Activated gamma-delta T cell treated with Interleukin-2 at 50 U/mL for 16 hours (primary cell): ENCODE measurements around the gene REG1B.

Experiments
- DNase-seq: peaks from one replicate; pipeline ENCODE4 v3.0.0-alpha.2; 2020

The REG1B gene, protein sequence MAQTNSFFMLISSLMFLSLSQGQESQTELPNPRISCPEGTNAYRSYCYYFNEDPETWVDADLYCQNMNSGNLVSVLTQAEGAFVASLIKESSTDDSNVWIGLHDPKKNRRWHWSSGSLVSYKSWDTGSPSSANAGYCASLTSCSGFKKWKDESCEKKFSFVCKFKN

DNA sequence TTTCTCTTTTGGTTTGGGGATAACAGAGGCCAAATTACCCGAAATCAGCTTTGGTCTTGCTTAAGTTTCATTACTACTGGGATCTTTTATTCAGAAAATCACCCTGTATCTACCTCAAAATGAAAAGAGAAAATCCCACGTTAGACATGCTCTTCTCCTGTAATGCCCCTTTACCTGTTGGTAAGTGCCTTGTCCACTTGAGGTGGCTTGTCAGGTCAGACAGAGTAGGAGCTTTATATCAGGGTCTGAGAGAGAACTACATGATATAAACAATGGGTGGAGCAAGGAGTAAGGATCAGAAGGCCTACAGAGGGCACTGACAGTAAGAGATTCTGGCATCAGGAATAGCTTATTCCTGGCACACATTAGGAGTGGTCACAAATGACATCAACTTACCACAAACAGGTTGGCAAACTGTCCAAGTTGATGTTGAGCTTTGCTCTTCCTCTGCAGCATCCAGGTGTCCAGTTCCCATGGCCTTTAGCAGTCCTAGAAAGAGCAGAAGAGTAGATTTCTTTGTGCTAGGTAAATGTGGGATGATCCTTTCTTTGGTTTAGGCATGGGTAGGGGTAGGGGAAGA is at the start of gene REG1B:
TSS of gene REG1B (minus strand) at position 209 of the 580 bp plus-strand sequence. CDS start 381 bp downstream, outside the sequence.
- no peak for DNase-seq

DNA sequence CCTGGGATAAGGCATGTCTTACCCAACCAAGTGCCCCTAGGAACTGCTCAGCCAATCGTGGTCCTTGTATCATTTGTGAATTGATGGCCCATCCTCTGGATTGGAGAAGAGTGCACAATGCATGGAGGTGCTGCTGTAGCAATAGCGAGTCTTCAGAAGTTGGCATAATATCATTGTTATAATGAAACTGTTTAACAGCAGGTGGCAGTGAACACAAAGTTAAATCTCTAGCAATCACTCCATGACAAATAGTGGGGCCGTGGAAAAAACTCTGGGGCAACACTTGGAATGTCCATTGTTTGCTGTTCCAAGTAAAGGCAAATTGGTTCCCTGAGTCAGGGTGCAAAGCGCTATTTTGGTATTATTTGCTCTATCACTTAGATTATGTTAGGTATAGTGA is 43.9 kb upstream of the REG1B start:
- no peak for DNase-seq

DNA sequence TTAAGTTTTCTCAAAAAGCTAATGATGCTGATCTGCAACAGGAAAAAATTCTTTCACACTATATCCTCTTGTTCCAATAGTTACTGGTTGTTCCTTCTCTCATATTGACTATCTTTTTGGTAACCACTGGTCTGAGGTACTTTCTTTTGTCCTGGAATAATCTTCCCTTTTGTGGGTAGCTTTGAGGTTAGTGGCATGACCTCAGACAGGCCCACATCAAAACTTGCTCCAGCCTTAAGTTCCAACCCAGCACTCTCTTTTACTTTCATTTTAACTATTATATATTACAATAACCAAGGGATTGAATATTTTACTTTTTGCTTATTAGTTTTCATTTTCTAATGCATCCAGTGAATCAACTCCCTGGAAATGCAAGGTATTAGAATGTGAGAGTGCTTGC is 42.0 kb upstream of the REG1B start:
- no peak for DNase-seq

DNA sequence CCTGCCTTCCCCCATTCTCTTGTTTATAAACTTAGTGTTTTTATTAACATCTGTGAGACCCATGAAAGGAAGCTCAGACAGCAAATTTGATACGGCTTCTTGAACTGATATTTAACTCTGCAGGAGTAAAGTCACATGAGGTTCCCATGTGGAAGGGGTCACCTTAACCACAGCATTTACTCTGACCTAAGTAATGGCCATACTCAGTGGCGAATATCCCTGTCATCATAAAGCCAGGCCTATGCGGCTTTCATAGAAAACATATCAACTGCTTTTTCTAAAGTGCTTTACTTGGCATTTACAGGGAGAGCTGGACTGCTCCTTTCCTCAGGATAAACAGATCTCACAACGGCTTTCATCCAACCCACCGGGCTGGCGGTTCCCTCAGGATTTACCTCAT is 41.5 kb upstream of the REG1B start:
- DNase-seq = no peak

DNA sequence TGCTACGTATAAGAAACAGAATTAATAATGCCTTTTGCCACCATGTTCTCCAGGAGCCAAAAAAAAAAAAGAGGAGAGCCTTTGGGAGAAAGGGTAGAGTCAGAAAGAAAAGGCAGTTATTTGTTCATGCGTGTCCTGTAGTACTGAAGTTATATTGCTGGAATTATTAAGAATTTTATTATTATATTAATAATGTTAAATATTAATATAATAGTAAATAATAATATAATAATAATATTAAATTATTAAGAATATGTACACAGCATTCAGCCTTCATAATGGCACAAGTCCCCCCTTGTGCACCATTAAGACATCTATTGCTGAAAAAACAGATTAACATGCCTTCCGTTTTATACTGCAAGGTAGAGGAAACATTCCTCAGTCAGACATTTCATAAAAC is 40.6 kb upstream of the REG1B start:
- DNase-seq = no peak

DNA sequence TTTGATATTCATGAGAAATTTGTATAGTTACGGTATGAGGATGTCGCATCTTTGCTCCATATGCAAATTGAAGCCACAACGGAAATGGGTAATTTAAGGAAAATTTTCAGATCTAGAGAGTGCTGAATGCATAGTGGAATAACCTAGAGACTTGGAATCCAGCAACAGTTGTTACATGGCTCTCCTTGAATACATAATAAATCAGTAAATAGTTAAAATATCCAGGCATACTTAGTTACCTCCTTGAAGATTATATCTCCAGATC is 37.9 kb upstream of the REG1B start:
- no peak for DNase-seq

DNA sequence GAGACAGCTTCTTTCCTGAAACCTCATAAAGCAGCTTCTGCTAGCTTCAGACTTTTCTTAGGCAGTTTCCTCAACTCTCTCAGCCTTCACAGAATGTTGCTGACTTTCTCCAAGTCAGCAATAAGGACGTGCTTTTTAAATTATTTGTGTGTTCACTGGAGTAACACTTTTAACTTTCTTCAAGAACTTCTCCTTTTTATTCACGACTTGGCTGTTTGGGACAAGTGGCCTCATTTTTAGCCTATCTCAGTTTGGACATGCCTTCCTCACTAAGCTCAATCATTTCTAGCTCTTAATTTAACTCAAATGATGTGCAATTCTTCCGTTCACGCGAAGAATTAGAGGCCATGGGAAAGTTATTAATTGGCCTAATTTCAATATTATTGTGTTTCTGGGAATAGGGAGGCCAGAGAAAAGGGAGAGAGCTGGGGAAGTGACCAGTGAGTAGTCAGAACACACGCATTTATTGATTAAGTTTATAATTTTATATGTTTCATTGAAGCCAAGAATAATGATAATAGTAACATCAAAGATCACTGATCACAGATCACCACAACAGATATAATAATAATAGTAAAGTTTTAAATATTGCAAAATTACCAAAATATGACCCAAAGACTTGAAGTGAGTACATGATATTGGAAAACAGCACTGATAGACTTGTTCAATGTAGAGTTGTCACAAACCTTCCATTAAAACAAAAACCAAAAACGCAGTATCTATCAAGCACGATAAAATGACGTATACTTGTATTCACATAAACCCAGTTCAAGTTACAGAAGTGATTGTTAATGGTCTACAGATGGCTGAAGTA is 37.3 kb upstream of the REG1B start:
- no peak for DNase-seq

DNA sequence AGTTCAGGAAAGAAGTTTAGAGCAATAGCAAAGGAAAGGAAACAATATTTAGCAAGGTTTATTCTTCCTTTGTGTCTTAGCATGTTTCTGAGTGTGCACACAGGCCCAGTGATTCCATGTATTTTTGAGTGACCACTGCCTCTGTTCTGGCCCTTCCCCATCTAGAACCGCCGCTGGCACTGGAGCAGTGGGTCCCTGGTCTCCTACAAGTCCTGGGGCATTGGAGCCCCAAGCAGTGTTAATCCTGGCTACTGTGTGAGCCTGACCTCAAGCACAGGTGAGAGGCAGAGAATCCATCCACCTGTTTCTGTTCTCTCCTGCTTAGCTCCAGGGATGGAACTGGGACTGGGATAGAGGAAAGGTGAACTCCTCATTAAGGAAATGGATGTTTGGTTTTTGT is 34.9 kb upstream of the REG1B start:
- DNase-seq = no peak

DNA sequence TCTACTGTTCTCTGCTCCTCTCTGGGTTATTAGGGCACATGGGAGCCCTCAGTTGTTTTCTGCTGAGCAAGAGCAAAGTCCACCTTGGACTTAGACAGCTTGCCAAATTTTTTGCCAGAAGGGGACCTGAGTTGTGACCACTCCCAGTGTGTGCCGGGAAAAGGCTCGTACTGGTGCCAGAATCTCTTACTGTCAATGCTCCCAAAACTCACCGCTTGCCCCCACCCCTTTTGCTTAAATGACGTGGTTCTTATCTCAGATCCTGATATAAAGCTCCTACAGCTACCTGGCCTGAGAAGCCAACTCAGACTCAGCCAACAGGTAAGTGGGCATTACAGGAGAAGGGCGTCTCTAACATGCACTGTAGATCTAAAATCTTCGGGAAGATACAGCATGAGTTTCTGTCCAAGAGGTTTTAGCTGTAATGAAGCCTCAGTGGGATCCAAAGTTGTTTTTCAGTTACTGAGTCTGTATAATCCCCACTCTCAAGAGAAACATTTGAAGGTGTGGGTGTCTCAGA is 32.5 kb upstream of the REG1B start, which contains the start of gene REG1A:
TSS of gene REG1A (plus strand) at position 295 of the 520 bp plus-strand sequence. CDS start 374 bp downstream, outside the sequence.
- no peak for DNase-seq

DNA sequence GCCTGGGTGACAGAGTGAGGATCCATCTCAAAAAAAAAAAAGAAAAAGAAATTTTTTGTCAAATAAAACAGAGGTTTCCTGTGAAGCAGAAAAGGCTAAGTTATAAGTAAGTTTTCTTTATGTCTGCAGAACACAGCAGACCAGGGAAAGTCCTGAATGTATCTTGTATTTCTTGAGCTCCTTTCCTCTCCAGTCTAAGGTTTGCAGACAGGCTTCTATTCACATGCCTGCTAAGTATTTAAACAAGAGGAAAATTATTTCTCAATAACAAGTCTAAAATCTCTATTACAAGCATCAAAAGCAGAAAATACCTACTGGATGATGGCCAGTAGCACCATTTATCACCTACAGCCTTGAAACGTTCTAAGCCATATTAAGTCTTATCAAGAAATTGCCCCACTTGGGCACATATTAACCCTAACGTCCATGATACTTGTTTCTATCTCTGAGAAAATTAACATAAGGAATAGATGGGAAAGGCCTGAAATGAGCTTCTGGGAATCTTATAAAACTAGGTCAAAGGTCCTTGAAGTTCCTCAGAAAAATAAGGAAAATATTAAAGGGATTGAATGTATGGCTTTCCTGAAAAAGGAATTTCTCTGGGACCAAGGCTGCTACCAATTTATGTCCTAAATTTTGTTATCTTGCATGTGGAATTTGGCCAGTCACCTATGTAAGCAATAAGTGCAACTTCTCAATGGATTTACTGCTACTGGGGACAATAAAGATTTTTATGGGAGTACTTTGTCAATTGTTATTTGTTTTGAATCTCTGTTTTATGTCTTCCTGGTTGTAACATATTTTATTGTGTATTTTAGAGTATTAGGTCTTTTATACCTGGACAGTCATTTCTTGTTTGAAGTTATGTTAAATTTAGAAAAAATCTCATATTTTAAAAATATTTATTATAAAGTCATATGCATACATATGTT is 29.5 kb upstream of the REG1B start:
- DNase-seq = no peak

DNA sequence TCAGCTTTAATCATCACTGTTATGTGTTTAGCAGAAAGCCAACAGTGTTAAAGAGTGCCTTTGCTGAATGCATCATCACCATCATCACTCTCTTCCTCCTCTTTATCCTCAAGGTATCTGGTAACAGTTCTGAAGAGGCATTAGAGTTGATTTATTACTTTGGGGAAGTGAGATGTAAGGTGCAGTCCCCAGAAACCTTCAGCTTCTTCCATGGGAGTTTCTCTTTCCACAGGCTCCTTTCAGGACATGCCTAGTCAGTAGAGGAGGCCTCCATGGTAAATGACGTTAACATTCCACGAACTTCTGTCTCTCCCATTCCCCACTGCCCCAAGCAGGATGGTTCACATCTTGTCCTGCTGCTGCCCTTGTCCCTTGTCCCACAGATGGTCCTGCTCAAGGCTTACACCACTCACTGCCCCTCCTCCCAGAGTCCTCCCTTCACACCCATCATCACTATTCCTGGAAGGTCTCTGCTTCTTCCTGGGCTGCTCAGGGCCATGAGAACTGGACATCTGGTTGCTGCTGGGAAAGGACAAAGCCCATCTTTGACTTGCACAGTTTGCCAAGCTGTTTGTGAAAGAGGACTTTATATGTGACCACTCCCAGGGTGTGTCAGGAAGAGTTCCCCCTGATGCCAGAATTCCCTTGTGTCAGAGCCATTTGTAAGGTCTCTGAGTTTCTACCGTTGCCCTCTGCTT is 27.2 kb upstream of the REG1B start:
- no peak for DNase-seq

DNA sequence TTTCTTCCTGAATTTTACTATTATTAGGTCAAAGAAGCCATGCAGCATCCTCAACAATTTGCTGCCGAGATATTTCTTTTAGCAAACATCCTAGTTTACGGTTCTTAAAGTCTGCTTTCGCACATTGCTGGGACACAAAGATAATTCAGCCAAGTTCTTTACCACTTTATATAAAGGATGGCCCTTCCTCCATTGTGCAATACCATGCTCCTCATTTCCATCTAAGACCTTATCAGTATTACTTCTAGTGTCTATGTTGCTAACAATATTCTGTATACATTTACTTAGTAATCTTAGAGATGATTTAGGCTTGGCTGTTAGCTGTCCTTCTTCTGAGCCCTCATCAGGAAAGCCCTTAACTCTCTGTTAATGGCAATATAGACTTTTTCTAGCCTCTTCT is 24.5 kb upstream of the REG1B start:
- DNase-seq = no peak

DNA sequence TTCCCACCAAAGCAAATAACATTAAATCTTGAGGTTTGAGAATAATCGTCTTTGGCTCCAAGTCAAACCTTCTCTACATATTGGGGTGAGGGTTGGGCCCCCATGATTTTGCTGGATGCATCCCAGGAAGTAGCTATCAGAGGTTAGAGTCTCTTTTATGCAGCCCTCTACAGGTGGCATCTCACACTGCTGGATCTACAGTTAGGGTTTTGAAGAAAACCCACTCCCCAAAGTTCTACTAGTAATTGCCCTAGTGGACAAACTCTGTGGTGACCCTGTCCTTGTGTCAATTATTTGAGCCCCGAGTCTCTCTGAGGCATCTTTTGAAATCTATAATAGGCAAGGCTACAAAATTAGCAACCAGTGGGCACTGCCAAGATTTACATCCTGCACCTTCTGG is 17.5 kb upstream of the REG1B start:
- DNase-seq = no peak

DNA sequence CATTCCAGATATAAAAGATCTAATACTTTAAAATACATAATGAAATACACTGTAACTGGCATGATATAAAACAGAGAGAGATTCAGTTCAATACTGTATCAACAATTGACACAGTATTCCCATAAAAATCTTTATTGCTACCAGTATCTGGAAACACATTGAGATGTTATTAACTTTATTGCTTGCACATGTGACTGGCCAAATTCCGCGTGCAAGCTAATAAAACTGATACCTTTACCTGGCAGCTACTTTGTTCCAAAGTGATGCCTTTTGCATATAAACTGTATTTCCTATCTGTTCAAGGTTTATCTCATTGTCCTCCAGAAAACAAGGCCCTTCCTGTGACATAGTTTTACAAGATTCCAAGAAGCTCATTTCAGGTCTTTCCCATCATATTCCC is 15.4 kb upstream of the REG1B start:
- no peak for DNase-seq

DNA sequence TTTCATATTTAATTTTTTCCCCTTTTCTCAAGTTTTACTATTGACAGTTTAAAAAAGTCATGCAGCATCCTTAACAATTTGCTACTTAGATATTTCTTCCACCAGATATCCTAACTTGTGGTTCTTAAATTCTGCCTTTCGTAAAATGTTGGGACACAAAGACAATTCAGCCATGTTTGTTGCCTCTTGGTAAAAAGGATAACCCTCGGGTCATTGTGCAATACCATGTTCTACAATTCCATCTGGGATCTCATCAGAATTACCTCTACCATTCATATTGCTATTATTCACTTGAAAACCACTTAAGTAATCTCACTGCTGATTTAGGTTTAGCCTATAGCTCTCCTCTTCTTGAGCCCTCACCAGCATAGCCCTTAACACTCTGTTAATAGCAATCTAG is 13.2 kb upstream of the REG1B start:
- no peak for DNase-seq

DNA sequence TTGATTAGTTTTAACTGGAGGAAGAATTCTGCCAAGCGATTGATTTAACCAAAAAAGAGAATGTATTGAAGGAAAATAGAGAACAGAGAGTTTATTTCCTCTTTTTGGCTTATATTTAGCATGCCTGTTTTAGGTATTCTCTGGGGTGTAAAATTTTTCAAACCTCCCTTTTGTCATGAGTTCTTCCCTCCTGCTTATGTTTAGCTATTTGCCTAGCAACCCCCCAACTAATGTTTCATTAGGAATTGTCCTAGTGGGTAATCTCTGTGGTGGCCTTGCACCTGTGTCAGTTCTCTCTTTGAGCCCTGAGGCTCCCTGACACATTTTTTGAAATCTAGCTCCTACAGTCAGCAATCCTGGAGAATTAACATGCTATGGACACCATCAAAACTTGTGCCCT is 12.5 kb upstream of the REG1B start:
- no peak for DNase-seq

DNA sequence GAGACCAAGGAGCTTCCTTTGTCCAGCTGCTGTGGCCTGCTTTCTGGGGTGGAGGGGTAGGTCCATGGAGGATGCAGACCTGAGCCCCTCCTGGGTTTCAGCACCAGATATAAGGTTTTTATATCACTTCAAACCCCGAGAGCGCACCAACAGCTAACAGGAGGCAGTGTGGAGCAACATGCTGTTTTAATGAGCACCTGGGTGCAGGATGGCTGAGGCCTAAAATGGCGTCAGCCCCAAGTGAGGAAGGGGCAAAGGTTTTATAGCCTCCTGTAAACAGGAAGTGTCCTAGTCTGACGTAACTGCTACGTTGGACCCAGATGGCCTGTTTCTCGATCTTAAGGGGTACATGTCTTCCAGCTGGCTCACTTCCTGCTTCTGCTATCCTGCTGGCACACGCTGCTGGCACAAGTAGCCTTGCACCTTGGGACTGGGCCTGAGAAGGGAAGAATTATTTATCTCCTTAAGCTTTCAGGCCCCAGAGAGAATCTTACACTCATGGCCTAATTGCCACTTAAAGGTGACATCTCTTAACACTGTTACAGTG is 11.4 kb upstream of the REG1B start:
- no peak for DNase-seq

DNA sequence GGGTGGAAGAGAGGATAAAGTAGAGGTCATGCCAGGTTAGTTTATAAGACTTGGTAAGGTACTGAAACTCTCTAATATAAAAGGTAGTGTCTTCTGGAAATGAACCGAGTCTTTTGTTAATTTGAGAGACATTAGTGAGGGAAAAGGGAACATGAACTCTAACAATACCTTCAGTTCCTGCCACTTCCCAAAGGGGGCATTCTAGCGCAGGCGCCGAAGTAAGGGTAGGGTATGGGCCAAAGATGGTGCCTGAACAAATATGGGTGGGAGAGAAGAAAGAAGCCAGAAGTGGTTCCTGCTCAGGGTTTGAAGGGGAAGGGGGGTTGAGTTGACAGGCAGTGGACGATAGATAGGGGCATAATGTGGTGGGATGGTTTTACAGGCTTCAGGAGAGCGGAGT is 10.1 kb upstream of the REG1B start:
- DNase-seq = no peak

DNA sequence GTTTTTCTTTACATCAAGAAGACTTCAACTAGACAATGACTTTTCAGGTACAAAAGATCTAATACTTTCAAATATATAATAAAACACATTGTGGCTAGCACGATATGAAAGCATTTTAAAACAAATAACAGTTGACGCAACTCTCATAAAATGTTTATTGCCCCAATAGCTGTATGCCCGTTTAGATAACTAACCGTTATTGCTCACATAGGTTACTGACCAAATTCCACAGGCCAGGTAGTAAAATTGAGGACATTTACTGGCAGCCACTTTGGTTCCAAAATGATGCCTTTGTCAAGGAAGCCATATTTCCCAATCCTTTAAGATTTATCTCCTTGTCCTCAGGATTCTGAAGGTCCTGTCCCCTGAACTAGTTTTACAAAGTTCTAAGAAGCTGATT is 2.9 kb upstream of the REG1B start:
- DNase-seq = no peak

DNA sequence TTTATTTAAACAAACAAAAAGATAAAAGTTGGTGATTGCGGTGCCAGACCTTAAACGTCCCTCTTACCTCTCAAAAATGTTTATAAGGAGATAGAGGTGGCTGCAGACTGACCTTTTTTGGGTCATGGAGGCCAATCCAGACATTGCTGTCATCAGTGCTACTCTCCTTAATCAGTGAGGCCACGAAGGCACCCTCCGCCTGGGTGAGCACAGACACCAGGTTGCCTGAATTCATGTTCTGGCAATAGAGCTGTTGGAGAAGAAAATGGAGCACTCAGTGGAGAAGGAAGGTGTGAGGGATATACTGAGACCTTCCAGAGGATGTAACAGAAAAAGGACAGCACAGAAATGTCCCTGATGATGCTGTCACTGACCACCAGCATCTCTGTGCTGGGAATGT is 1.5 kb downstream of the REG1B start:
- no peak for DNase-seq

DNA sequence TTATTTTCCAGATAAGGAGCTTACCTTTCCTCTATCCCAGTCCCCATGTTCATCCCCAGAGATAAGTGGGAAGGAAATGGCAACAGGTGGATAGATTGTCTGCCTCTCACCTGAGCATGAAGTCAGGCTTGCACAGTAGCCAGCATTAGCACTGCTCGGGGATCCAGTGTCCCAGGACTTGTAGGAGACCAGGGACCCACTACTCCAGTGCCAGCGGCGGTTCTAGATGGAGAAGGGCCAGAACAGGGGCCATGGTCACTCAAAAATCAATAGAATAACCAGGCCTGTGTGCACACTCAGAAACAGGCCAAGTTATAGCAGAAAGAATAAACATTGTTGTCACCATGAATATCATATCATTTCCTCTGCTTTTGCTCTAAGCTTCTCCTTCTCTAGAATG is 2.4 kb downstream of the REG1B start:
- no peak for DNase-seq

DNA sequence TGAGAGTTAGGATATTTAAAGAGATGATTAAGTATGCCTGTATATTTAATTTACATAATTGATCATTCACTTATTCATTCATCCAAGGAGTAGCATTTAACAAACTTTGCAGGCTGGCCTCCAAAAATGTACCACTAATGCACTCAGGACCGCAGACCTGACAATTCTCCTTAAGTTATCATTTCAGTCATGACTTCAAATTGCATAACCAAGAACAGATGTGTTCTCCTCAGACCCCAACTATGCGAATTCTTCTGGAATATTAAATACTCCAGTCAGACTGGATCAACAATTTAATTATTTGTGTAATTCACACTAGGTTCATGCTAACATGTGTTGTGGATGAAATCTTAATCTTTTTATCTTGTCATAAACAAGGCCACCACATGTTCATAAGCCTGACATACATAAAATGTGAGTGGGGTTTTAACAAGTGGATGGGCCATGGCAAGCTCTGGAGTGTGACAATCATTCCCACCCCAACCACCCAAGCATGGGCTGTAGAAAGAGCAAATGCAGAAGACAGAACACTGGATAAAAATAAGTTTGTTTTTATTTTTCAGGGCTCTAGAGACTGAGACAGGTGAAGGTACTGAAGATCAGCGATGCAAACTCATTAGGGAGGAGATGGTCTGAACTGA is 3.2 kb downstream of the REG1B start:
- DNase-seq = no peak
